Measurements from ENCODE around the gene SGMS1.
"Not testable (repeated sequence)": the region's sequence is repeated elsewhere in the genome, so short reads cannot be mapped to it uniquely, and the experiment has no call there.

The SGMS1 gene

GRCh38 chr10:50552771-50553535 is 70.8 kb downstream of the SGMS1 start:
- DNase-seq = no peak

GRCh38 chr10:50552308-50552707 is 71.4 kb downstream of the SGMS1 start:
- DNase-seq = no peak

- no peak for DNase-seq
These were observed 71.9 kb downstream of the SGMS1 start for GRCh38 chr10:50551894-50552293.

GRCh38 chr10:50550291-50550839 is 73.4 kb downstream of the SGMS1 start:
- DNase-seq = no peak

GRCh38 chr10:50549186-50549585 is 74.6 kb downstream of the SGMS1 start:
- not testable (repeated sequence) for DNase-seq

GRCh38 chr10:50548481-50548880 is 75.3 kb downstream of the SGMS1 start:
- DNase-seq = not testable (repeated sequence)

GRCh38 chr10:50546287-50546686 is 77.5 kb downstream of the SGMS1 start:
- DNase-seq = not testable (repeated sequence)

GRCh38 chr10:50545846-50546245 is 77.9 kb downstream of the SGMS1 start:
- no peak for DNase-seq

GRCh38 chr10:50544857-50545429 is 78.8 kb downstream of the SGMS1 start:
- DNase-seq = no peak

GRCh38 chr10:50544095-50544856 is 79.5 kb downstream of the SGMS1 start:
- DNase-seq = no peak

GRCh38 chr10:50542871-50543270 is 80.9 kb downstream of the SGMS1 start:
- DNase-seq = no peak

- DNase-seq = no peak
These were observed 81.8 kb downstream of the SGMS1 start for GRCh38 chr10:50541921-50542320.

- DNase-seq = no peak
These were observed 82.4 kb downstream of the SGMS1 start for GRCh38 chr10:50541317-50541716.

- no peak for DNase-seq
These were observed 83.0 kb downstream of the SGMS1 start for GRCh38 chr10:50540826-50541122.

- DNase-seq = peak; percentile 53
These were observed 83.5 kb downstream of the SGMS1 start for GRCh38 chr10:50540069-50540825.

GRCh38 chr10:50538555-50539398 is 85.0 kb downstream of the SGMS1 start:
- peak; percentile 21 for DNase-seq

GRCh38 chr10:50536617-50537240 is 87.0 kb downstream of the SGMS1 start:
- DNase-seq = no peak

- DNase-seq = not testable (repeated sequence)
These were observed 88.9 kb downstream of the SGMS1 start for GRCh38 chr10:50534748-50535376.

GRCh38 chr10:50533296-50533695 is 90.5 kb downstream of the SGMS1 start:
- no peak for DNase-seq

GRCh38 chr10:50531388-50532077 is 92.2 kb downstream of the SGMS1 start:
- no peak for DNase-seq

Data from stimulated activated CD4-positive, alpha-beta T cell treated with anti-CD3 and anti-CD28 coated beads, Interleukin-4, amount 100 ng/mL, for 1 hour (primary cell).